Psoas muscle (tissue), 8 donors: Measurements from ENCODE around the gene ATAD2B. TPM values are rescaled to one million over a fixed set of nuclear protein-coding genes. Genes with fewer than 3 reads are reported as not detected.

Experiments
- ATAC-seq, 4 donors: fragments of 200-7000 bp; cut with Tn5 transposase; one replicate each; pipeline ENCODE4 v1.9.1; 2020; ENCODE audit warnings: moderate library complexity in 3 of 4, mild to moderate bottlenecking in 2 of 4
- DNase-seq, 2 donors: peaks; one replicate each; pipeline ENCODE4 v3.0.0-alpha.2; 2020
- H3K27ac ChIP-seq: fragments of 200-600 bp; one replicate; pipeline ENCODE4 v1.8.0; 2022
- H3K27me3 ChIP-seq, 3 donors: fragments of 200-600 bp in 1 of 3; one replicate each; pipeline versions ENCODE4 v1.6.1 to v1.8.0; 2013 to 2022; ENCODE audit warnings: low read length in 2 of 3, mild to moderate bottlenecking in 2 of 3, moderate library complexity in 1 of 3; ENCODE audit not compliant: insufficient read depth in 3 of 3
- H3K36me3 ChIP-seq, 2 donors: fragments of 200-600 bp in 1 of 2; one replicate each; pipeline versions ENCODE4 v1.6.1 to v1.8.0; 2013 to 2022; ENCODE audit warnings: low read depth in 1 of 2, mild to moderate bottlenecking in 1 of 2, moderate library complexity in 1 of 2; ENCODE audit not compliant: insufficient read depth in 1 of 2
- H3K4me1 ChIP-seq: fragments of 200-600 bp; one replicate; pipeline ENCODE4 v1.8.0; 2022
- H3K4me3 ChIP-seq: fragments of 200-600 bp; one replicate; pipeline ENCODE4 v1.8.0; 2022; ENCODE audit warnings: mild to moderate bottlenecking
- H3K9me3 ChIP-seq: fragments of 200-600 bp; one replicate; pipeline ENCODE4 v1.8.0; 2022
- whole genome bisulfite sequencing, 3 donors: extraction: QIAGEN DNeasy Blood & Tissue Kit; methylation state at CpG; one replicate each; pipeline versions ENCODE4 v1.1.6 to v1.1.7; 2013; 5-methylcytosine and 5-hydroxymethylcytosine counted together
- intact Hi-C, 2 donors: fragments of 100-400 bp; cut with DNase I; formaldehyde crosslinking; loops; one replicate each; pipeline versions ENCODE4 v1.11.0 to v1.14.2; 2022
- polyA plus RNA-seq, 3 donors: library from polyadenylated mRNA; stranded (reverse); fragments of 200-250 nt; gene quantifications; one replicate each; pipeline ENCODE4 v1.2.3, GENCODE V29; 2013
- total RNA-seq, 4 donors: library from RNA; stranded (reverse); fragmentation: NEBNext Ultra II Directional in 2 of 4; extraction: Animal tissue kit (Norgen Biotek cat#: 25700) in 2 of 4; gene quantifications; one replicate each; pipeline versions ENCODE4 v1.2.1 to v1.2.4, GENCODE V29; 2021 to 2023
- TF ChIP-seq, protein P1 (sequence below): fragments of 200-600 bp; IDR thresholded peaks from one replicate; pipeline ENCODE4 v1.8.0; 2022; ENCODE audit warnings: antibody characterized with exemption
- donor health status: healthy with polysubstance abuse.
- donor health status: DM: no; HTN: no; CAD: no; lungs with moderate emphysema.
- donor health status: Bipolar disorder and iron deficiency.
- donor health status: healthy.
- donor health status: DM: yes; HTN: yes; CAD: no.
- donor health status: DM: no; HTN: no; CAD: no.
- donor health status: DM: no; HTN: no; CAD: no.
- donor health status: DM: yes; HTN: yes; CAD: no.

The ATAD2B gene
- total and polyA plus RNA-seq, 7 donors: 2.6 to 12.5 (median 7.7) TPM

DNA sequence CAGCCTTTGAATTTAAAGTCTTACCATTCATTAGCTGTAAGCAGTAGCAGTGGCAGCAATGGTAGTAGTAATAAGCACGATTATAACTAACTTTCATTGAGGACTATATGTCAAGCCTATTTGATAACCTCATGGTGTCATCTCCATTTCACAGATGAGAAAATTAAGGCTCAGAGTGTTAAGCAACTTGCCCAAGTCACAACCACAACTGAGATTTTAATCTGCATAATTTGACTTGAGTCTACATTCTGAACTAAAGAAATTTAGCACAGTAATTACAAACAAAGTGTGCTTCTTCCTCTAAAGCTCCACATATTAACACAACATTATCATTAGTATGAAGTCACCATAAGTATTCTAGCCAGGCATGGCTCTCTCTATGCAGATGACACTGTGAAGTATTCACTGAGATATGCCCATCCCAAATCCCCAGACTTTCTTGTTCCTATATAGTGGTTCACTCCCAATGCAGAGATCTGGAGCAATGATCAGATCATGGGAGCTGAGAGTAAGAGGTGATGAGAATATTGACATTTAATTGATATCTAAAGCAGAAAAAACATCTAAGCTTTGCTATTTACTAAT lies 120.2 kb downstream of the ATAD2B start:
- TF ChIP-seq, protein P1, sequence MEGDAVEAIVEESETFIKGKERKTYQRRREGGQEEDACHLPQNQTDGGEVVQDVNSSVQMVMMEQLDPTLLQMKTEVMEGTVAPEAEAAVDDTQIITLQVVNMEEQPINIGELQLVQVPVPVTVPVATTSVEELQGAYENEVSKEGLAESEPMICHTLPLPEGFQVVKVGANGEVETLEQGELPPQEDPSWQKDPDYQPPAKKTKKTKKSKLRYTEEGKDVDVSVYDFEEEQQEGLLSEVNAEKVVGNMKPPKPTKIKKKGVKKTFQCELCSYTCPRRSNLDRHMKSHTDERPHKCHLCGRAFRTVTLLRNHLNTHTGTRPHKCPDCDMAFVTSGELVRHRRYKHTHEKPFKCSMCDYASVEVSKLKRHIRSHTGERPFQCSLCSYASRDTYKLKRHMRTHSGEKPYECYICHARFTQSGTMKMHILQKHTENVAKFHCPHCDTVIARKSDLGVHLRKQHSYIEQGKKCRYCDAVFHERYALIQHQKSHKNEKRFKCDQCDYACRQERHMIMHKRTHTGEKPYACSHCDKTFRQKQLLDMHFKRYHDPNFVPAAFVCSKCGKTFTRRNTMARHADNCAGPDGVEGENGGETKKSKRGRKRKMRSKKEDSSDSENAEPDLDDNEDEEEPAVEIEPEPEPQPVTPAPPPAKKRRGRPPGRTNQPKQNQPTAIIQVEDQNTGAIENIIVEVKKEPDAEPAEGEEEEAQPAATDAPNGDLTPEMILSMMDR: no peak
- H3K4me3 ChIP-seq: no peak overlapping the region
- ATAC-seq (no peak), DNase-seq (no peak)
- intact Hi-C loops: no loop called here
- peaks cover 0 to 32% of the 10 kb centered on the region in 2 donors for H3K36me3 ChIP-seq
- no peak overlapping the region for H3K27ac ChIP-seq
- no peaks in the 10 kb centered on the region for H3K27me3 ChIP-seq
- 95 to 100% (median 99%) methylated on average over 1 of the region's 1 CpG for whole genome bisulfite sequencing, 3 donors
- no peaks in the 10 kb centered on the region for H3K4me1 ChIP-seq
- H3K9me3 ChIP-seq: no peaks in the 10 kb centered on the region

- no peaks in the 10 kb centered on the region for H3K4me1 ChIP-seq
- ATAC-seq (no peak), DNase-seq (no peak)
- TF ChIP-seq, protein P1: no peak
- WGBS, 3 donors: 45 to 49% (median 47%) methylated on average over 2 of the region's 2 CpGs
- no peak overlapping the region for H3K27ac ChIP-seq
- intact Hi-C loops: no loop called here
- H3K4me3 ChIP-seq: no peak overlapping the region
- peaks cover 0 to 32% of the 10 kb centered on the region in 2 donors for H3K36me3 ChIP-seq
- H3K9me3 ChIP-seq: no peaks in the 10 kb centered on the region
- no peaks in the 10 kb centered on the region for H3K27me3 ChIP-seq
These were observed 120.7 kb downstream of the ATAD2B start for GRCh38 chr2:23806201-23806600.

GRCh38 chr2:23803965-23804542 lies 122.9 kb downstream of the ATAD2B start:
- intact Hi-C loops: no loop called here
- Histone ChIP-seq H3K4me3 (no peak overlapping the region), H3K36me3 (peaks cover 0 to 20% of the 10 kb centered on the region in 2 donors), H3K9me3 (no peaks in the 10 kb centered on the region), H3K27me3 (no peaks in the 10 kb centered on the region), H3K27ac (no peak overlapping the region), H3K4me1 (no peaks in the 10 kb centered on the region)
- DNase-seq (peak; percentile 28 to 55), ATAC-seq (peak; percentile 40 to 80 (median 60))
- WGBS, 3 donors: 50 to 65% (median 58%) methylated on average over 5 of the region's 5 CpGs
- TF ChIP-seq, protein P1: peak; percentile 29

DNA sequence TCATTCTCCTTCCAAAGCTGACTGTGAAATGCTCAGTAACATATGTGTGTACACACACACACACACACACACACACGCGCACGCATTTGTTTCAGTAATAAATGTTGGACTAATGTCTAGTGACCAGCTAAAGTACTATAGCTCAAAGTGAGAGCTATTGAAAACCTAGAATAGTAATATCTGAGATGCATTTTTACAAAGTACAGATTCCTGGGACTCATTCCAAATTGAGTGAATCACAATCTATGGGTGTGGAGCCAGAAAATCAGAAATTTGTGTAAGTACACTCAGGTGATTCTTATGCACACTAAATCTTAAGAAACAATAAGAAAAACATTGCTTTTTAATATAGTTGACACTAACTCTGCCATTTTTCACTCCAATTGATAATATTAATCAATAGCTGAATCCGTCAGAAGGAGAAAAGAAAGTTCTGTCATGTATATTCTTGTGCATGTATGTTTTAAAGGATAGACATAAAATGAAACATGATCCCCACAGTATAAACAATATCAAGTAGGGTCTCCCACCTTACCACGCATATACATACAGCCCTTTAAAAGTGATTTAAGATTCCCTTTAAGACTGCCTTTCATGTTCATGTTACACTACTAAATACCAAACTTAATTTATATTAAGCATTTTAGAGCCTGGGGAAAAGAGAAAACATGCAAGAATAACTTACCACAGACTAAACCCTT lies 123.5 kb downstream of the ATAD2B start:
- TF ChIP-seq, protein P1: no peak
- H3K4me1 ChIP-seq: no peaks in the 10 kb centered on the region
- H3K4me3 ChIP-seq: no peak overlapping the region
- intact Hi-C loops: no loop called here
- no peak overlapping the region for H3K27ac ChIP-seq
- no peaks in the 10 kb centered on the region for H3K9me3 ChIP-seq
- ATAC-seq (peak in 1 of 4 donors; percentile 57), DNase-seq (no peak)
- peaks cover 0 to 15% of the 10 kb centered on the region in 2 donors for H3K36me3 ChIP-seq
- WGBS, 3 donors: 87 to 91% (median 91%) methylated on average over 5 of the region's 5 CpGs
- no peaks in the 10 kb centered on the region for H3K27me3 ChIP-seq
